Endothelial cell of umbilical vein (primary cell): Measurements from ENCODE around the gene OR56B1. TPM values are rescaled to one million over a fixed set of nuclear protein-coding genes. Genes with fewer than 3 reads are reported as not detected.

Experiments
- Bru-seq: library from RNA; stranded (reverse); fragments of 400-500 nt; gene quantifications from one replicate; lab custom pipeline; 2021; lab: Mats Ljungman, UMichigan
- BruChase-seq, 2 experiments: library from RNA; stranded (reverse); fragments of 400-500 nt; gene quantifications; one replicate each; lab custom pipeline; 2021; lab: Mats Ljungman, UMichigan
- BruUV-seq: library from RNA; stranded (reverse); fragments of 400-500 nt; replicated peaks from 2 replicates; lab custom pipeline; 2021; lab: Mats Ljungman, UMichigan
- CTCF ChIA-PET: fragments of 300-600, 350-600 bp; sonication (Branson Sonifier 250); formaldehyde crosslinking; loops from one replicate; lab custom pipeline; 2021; ENCODE audit warnings: antibody characterized with exemption, inconsistent platforms; lab: Charles Lee
- POLR2A ChIA-PET: fragments of 300-600, 350-600 bp; sonication (Branson Sonifier 250); formaldehyde crosslinking; loops from one replicate; lab custom pipeline; 2021; ENCODE audit warnings: antibody characterized with exemption, inconsistent platforms; lab: Charles Lee
- DNase-seq: peaks from one replicate; pipeline ENCODE4 v3.0.0-alpha.2; 2011; ENCODE audit warnings: low read depth, low spot score
- FAIRE-seq: peaks from 2 replicates; lab custom pipeline; 2011; peaks lifted over from hg19 to GRCh38; lab: Jason Lieb, UNC
- H2AFZ ChIP-seq: 2 replicates; pipeline ENCODE4 v1.6.0; 2012; ENCODE audit warnings: low read depth, low read length, control low read depth, inconsistent platforms
- H3K27ac ChIP-seq: 2 replicates; pipeline ENCODE4 v1.5.1; 2011; ENCODE audit warnings: low read depth, mild to moderate bottlenecking, control low read depth, low read length, moderate library complexity; ENCODE audit not compliant: insufficient read depth
- H3K27me3 ChIP-seq, 2 experiments: 2 replicates each; pipeline versions ENCODE4 v1.6.0 to v1.6.1; 2011; ENCODE audit warnings: low read length in 2 of 2, mixed read lengths in 1 of 2; ENCODE audit not compliant: control insufficient read depth in 2 of 2, insufficient read depth in 2 of 2
- H3K36me3 ChIP-seq, 2 experiments: 2 replicates in 1 of 2; 3 replicates in 1 of 2; pipeline ENCODE4 v1.5.1; 2011; ENCODE audit warnings: low read length in 2 of 2, mild to moderate bottlenecking in 1 of 2, moderate library complexity in 1 of 2; ENCODE audit not compliant: control insufficient read depth in 2 of 2, insufficient read depth in 2 of 2; ENCODE audit errors: extremely low read depth in 1 of 2
- H3K4me1 ChIP-seq: 3 replicates; pipeline ENCODE4 v1.5.1; 2011; ENCODE audit warnings: mild to moderate bottlenecking, low read length; ENCODE audit not compliant: control insufficient read depth, insufficient read depth; ENCODE audit errors: extremely low read depth
- H3K4me2 ChIP-seq: 2 replicates; pipeline ENCODE4 v1.6.1; 2011; ENCODE audit warnings: low read length, control low read depth, mixed read lengths; ENCODE audit not compliant: insufficient read depth
- H3K4me3 ChIP-seq, 3 experiments: fragments of 200-600 bp in 1 of 3; sonication (generic), shearing (Covaris generic) in 1 of 3; replicated peaks in 1 of 3; 2 replicates each; pipeline ENCODE4 v1.5.1; 2011 to 2016; ENCODE audit warnings: control low read depth in 3 of 3, low read length in 3 of 3, mild to moderate bottlenecking in 2 of 3, inconsistent platforms in 1 of 3, low read depth in 1 of 3, moderate library complexity in 1 of 3; ENCODE audit not compliant: insufficient read depth in 1 of 3
- H3K79me2 ChIP-seq: 2 replicates; pipeline ENCODE4 v1.6.0; 2012; ENCODE audit warnings: low read length, inconsistent platforms; ENCODE audit not compliant: control insufficient read depth, insufficient read depth
- H3K9ac ChIP-seq: replicated peaks from 2 replicates; pipeline ENCODE3; 2011; ENCODE audit warnings: low read length, control low read depth; ENCODE audit not compliant: insufficient read depth; ENCODE audit errors: extremely low read depth
- H3K9me1 ChIP-seq: replicated peaks from 3 replicates; pipeline ENCODE4 v1.6.0; 2011; ENCODE audit warnings: mild to moderate bottlenecking, low read length; ENCODE audit not compliant: control insufficient read depth, insufficient read depth; ENCODE audit errors: extremely low read depth
- H3K9me3 ChIP-seq: replicated peaks from 2 replicates; pipeline ENCODE4 v1.5.1; 2012; ENCODE audit warnings: low read length, inconsistent platforms; ENCODE audit not compliant: control insufficient read depth, insufficient read depth
- H4K20me1 ChIP-seq: replicated peaks from 2 replicates; pipeline ENCODE3; 2011; ENCODE audit warnings: mild to moderate bottlenecking, low read length; ENCODE audit not compliant: control insufficient read depth, insufficient read depth; ENCODE audit errors: extremely low read depth
- CTCF ChIP-seq, 2 donors: IDR thresholded peaks; 1 replicate in 1 of 2; 2 replicates in 1 of 2; pipeline ENCODE4 v1.5.1; 2011; ENCODE audit warnings: low read length in 2 of 2, mild to moderate bottlenecking in 2 of 2, moderate library complexity in 2 of 2, control low read depth in 1 of 2, inconsistent platforms in 1 of 2, low read depth in 1 of 2; ENCODE audit not compliant: insufficient read depth in 1 of 2; ENCODE audit errors: extremely low read depth in 1 of 2
- EZH2 ChIP-seq: IDR thresholded peaks from 2 replicates; pipeline ENCODE4 v1.6.1; 2012; ENCODE audit warnings: borderline replicate concordance, low read depth, mild to moderate bottlenecking, moderate library complexity, low read length, inconsistent platforms; ENCODE audit not compliant: severe bottlenecking
- FOS ChIP-seq: IDR thresholded peaks from 2 replicates; pipeline ENCODE4 v1.6.1; 2011; ENCODE audit warnings: mild to moderate bottlenecking, low read length, moderate library complexity, borderline replicate concordance; ENCODE audit not compliant: insufficient read depth
- GATA2 ChIP-seq: IDR thresholded peaks from 2 replicates; pipeline ENCODE4 v1.7.0; 2011; ENCODE audit warnings: low read depth, mild to moderate bottlenecking, moderate library complexity, mixed read lengths, low read length; ENCODE audit not compliant: insufficient read length, insufficient read depth
- JUN ChIP-seq: IDR thresholded peaks from 2 replicates; pipeline ENCODE4 v1.6.1; 2011; ENCODE audit warnings: borderline replicate concordance, low read depth; ENCODE audit not compliant: insufficient read length, insufficient read depth
- MAX ChIP-seq: IDR thresholded peaks from 2 replicates; pipeline ENCODE4 v1.6.1; 2011; ENCODE audit not compliant: insufficient read depth, insufficient read length
- MYC ChIP-seq: IDR thresholded peaks from one replicate; pipeline ENCODE4 v1.6.1; 2011; ENCODE audit warnings: mild to moderate bottlenecking, low read depth, low read length
- POLR2A ChIP-seq: IDR thresholded peaks from 2 replicates; pipeline ENCODE4 v1.6.1; 2012; ENCODE audit warnings: low read depth, mild to moderate bottlenecking, control low read depth, low read length
- POLR2AphosphoS5 ChIP-seq: IDR thresholded peaks from 2 replicates; pipeline ENCODE4 v1.6.1; 2012; ENCODE audit warnings: low read depth, mild to moderate bottlenecking, control low read depth, low read length, moderate library complexity; ENCODE audit not compliant: insufficient read depth
- dilution Hi-C: fragments of 300-500 bp; cut with MboI; formaldehyde crosslinking; loops from one replicate; pipeline ENCODE4 v1.15.0; 2019; ENCODE audit warnings: low sequenced_read_pairs; ENCODE audit not compliant: extremely low pct_ligation_motif_present
- intact Hi-C: fragments of 100-400 bp; cut with micrococcal nuclease; formaldehyde crosslinking; loops from one replicate; pipeline ENCODE4 v1.10.0; 2022
- long read RNA-seq: library from polyadenylated mRNA; stranded (forward); transcript quantifications from one replicate; pipeline ENCODE4 v2.0.0, GENCODE V29; 2021
- polyA minus RNA-seq, 3 experiments: library from RNA; depleted of rRNA, polyadenylated mRNA; stranded (reverse); fragments of >200 nt; gene quantifications; 1 replicate in 1 of 3; 2 replicates in 2 of 3; pipeline ENCODE4 v1.2.3, GENCODE V29; 2011
- polyA plus RNA-seq, 4 experiments: library from polyadenylated mRNA; depleted of rRNA in 3 of 4; stranded (reverse) in 3 of 4; unstranded in 1 of 4; fragments of >200 nt; gene quantifications; 2 replicates each; pipeline versions ENCODE4 v1.2.1 to v1.2.3, GENCODE V29; 2011 to 2012; ENCODE audit warnings: missing spikeins in 1 of 4
- total RNA-seq: library from RNA; stranded (reverse); gene quantifications from 2 replicates; pipeline ENCODE4 v1.2.3, GENCODE V29; 2021

The OR56B1 gene
- total RNA-seq: not detected in 2 replicates
- polyA plus RNA-seq: not detected in 2 replicates
- not detected in 2 replicates for polyA plus RNA-seq (2011; cell fraction: cytosol; rRNA removed)
- polyA plus RNA-seq (2011; cell fraction: nucleus; rRNA removed): not detected in 2 replicates
- not detected in 2 replicates for polyA plus RNA-seq (2012)
- not detected in 2 replicates for polyA minus RNA-seq
- polyA minus RNA-seq (2011; cell fraction: cytosol; rRNA and poly(A)+ RNA removed): not detected
- not detected in 2 replicates for polyA minus RNA-seq (2011; cell fraction: nucleus; rRNA and poly(A)+ RNA removed)
- not detected for Bru-seq, nascent RNA
- not detected for BruChase-seq, experiment 1, labeled RNA remaining after a 6-hour chase
- not detected for BruChase-seq, experiment 2, labeled RNA remaining after a 2-hour chase
- long read RNA-seq: 0 reads

GRCh38 chr11:5736396-5736795 is at the start of gene OR56B1:
Gene OR56B1, plus strand, starts transcription at chr11:5736448. Its CDS starts 69 bp downstream, at chr11:5736517.
- no peak within 1 kb of the TSS for H2AFZ ChIP-seq
- ChIA-PET CTCF (interaction anchor here (1.6 kb wide), 1 partner anchor 260 kb away, joined by 4 read pairs; no protein-coding TSS in a partner anchor), POLR2A (no interaction called here)
- BruUV-seq: no TSS peak
- dilution Hi-C loops (no loop called here), intact Hi-C loops (no loop called here)
- H3K36me3 ChIP-seq: no peaks in the 10 kb centered on the region
- H3K9ac ChIP-seq: no peak within 1 kb of the TSS
- TF ChIP-seq GATA2 (no peak), POLR2A (no peak), JUN (no peak), MYC (no peak), POLR2AphosphoS5 (no peak), FOS (no peak), EZH2 (no peak), MAX (no peak), CTCF (IDR thresholded peaks at IDR 0.05; ENCODE audit: extremely low read depth in 1 of 2, insufficient read depth in 1 of 2, low read depth in 1 of 2, low read length in 2 of 2) (no peak)
- H3K4me2 ChIP-seq: no peak within 1 kb of the TSS
- H3K9me3 ChIP-seq: no peaks in the 10 kb centered on the region
- H3K27ac ChIP-seq: no peak within 1 kb of the TSS
- no peaks in the 10 kb centered on the region for H3K79me2 ChIP-seq
- FAIRE-seq (no peak), DNase-seq (no peak)
- peaks cover 0 to 2% of the 10 kb centered on the region in 2 experiments for H3K27me3 ChIP-seq
- no peaks in the 10 kb centered on the region for H3K4me1 ChIP-seq
- no peaks in the 10 kb centered on the region for H3K9me1 ChIP-seq
- H3K4me3 ChIP-seq: no peak within 1 kb of the TSS
- H4K20me1 ChIP-seq: no peaks in the 10 kb centered on the region
